GM21360 (cell line): Measurements from ENCODE around the gene MRPS21.
"Not testable (repeated sequence)": the region's sequence is repeated elsewhere in the genome, so short reads cannot be mapped to it uniquely, and the experiment has no call there.

ENCODE experiments used
- ATAC-seq: cut with Tn5 transposase; IDR thresholded peaks from one replicate; pipeline ENCODE4 v1.9.1; 2021; ENCODE audit warnings: mild to moderate bottlenecking, moderate library complexity; ENCODE audit not compliant: unreplicated experiment

Gene MRPS21

DNA sequence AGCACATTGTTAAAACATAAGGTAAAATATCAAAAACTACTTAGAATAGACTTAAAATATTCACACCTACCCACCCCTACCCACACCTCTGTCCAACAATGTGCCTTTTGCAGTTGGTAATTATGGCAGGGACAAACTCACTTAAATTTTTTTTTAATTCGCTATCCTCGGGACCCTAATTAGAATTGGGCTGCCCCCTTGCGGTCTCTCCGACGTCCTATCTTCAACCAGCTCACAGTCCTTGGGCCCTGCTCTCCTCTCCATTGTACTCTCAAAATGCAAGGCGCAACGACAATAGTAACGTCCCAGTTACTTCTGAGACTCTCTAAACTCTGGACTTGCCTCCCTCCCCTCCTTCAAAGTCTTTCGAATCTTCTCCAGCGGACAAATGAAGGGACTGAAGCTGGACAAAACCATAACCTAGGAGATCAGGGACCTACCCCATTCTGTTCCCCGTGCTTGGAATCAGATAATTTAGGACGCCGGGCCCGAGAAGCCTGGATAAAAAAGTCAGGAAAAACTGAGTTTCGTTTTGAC lies 12.4 kb upstream of the MRPS21 start:
- no peak for ATAC-seq

DNA sequence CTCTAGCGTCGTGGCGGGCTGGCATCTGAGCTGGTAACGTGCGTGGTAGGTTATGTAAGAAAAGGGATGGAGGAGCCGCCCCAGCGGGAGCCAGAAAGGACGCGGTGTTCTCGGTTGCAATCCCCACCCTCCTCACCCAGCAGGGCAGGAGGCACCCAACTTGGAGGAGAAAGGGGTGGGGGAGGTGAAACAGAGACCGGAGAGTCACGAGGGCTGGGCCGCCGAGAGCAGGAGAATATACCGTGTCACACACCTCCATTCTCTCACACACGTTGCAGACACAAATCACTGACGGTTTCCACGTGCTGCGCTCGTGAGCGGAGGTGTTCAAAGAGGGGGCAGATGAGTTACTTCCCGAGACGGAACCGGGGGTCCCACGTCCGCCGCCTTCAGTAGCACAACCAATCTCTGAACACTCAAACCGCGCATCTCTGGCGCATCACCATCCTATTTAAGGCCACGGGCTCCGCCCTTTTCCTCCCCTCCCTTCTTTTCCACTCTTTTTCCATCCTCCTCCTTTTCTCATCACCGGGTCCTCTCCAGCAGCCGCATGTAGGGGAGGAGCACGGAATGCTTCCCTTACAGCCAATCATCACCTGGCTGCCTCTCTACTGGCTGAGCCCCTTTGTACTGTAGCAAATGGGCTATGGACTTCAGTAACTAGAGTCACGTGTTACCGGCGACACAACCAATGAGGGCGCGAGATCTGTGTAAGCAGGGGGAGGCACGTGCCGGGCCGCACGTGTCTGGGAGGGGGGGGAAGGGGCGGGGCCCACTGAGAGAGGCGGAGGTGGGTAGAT lies 11.7 kb upstream of the MRPS21 start, which contains the start of gene CIART:
TSS of gene CIART (plus strand) at position 797 of the 800 bp plus-strand sequence. CDS start 714 bp downstream, outside the sequence.
- ATAC-seq = no peak

DNA sequence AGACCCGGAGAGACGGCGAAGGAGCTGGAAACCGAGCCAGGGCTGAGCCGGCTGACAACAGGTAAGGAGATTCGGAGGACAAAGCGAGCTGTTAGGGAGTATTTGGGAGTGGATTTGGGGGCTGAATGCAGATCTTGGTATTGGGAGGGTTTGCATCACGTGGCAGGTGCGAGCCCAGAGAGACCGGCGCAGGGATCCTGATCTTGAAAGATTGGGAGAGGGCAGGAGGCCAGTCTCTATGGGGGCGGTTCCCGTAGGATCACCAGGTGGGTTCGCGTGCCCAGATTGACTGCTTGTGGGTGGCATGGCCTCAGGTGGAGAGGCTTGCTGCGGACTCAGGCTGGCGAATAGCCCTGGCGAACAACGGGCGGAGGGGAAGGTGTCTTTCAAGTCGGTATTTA lies 11.1 kb upstream of the MRPS21 start:
- ATAC-seq = no peak

DNA sequence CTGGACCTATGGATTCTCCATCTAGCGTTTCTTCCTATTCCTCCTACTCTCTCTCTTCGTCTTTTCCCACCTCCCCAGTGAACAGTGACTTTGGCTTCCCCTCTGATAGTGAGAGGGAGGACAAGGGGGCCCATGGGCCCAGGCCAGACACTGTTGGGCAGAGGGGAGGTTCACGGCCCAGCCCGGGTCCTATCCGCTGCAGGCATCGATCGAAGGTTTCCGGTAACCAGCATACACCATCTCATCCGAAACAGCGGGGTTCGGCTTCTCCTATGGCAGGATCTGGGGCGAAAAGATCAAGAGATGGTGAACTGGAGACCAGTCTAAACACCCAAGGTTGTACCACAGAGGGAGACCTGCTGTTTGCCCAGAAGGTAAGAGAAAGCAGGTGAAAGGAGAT lies 10.4 kb upstream of the MRPS21 start:
- no peak for ATAC-seq

DNA sequence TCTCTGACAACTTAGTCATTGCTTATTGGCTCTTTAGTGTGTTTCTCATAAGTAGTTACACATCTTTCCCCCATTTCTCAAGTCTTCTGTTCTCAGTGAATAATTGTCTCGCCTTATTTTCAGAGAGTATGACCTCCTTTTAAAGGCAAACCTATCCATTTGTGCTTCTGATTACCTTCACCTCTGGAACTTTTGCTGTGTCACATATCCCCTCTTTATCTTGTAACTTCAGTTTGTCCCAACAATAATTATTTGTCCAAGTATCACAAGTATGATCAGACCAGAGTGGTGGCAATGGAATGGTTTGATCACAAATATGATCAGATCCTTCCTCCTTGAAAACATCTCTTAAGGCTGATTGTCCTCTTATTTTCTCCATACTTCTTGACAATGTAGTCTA lies 5.3 kb upstream of the MRPS21 start:
- no peak for ATAC-seq

DNA sequence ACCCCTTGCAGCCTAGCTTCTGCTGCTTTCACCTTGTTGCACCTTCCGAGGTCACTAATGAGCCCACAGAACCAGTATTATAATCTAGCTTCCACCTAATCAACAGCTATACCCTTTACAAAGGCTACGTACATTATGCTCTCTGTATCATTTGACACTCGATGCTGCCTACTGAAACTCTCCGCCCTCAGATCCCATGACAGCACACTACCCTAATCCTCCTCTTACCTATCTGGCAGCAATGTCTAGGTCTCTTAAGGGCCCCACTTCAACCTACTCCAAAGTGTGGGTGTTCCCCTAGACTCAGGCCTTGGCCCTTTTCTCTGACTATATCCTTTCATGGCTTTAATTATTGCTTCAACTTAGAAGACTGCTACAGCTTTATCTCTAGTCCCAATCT lies 4.8 kb upstream of the MRPS21 start:
- no peak for ATAC-seq

DNA sequence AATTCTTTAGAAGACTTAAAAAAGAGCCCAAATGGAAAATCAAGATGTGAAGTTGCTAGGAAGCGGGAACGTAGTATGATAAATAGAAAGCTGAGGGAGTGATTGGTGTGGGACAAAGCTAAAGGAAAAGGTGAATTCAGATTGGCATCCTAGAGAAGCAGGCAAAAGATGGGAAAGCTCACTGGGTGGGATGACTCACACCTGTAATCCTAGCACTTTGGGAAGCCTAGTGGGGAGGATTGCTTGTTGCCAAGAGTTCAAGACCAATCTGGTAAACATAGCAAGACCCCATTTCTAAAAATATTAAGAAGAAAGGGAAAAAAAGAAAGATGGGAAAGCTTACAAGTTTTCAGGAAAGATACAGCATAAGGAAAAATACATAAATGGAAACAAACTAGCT lies 1.8 kb downstream of the MRPS21 start:
- no peak for ATAC-seq

DNA sequence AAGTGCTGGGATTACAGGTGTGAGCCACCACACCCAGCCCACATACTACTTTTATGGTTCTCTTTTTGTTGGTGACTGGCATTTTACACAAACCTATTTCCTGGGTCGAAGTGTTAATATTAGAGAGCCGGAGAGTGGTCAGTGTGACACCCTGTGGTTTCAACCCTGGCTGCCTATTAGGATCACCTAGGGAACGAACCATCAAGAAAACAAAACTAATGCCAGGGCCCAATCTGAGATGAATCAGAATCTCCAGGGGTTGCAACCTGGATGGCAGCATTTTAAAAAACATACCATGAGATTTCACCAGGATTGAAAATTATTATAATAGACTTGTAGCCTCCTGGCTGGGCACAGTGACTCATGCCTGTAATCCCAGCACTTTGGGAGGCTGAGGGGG lies 6.1 kb downstream of the MRPS21 start:
- no peak for ATAC-seq

DNA sequence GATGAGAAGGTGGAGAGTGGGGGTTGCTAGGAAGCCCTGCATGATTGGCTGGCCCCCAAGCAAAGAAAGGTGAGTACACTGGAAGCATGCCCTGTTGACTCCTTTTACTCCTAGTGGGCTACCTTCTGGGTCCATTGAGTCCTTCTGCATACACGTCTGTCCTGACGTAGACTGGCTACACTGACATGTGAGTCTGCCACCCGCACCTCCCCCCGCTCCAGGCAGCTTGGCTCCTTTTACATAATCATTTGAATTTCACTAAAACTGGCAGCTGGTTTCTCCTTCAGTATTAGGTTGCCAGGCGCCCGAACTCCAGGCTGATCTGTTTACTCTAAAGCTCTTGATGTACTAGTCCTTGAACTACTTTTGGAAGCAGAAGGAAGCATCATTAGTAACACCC lies 8.7 kb downstream of the MRPS21 start:
- no peak for ATAC-seq

DNA sequence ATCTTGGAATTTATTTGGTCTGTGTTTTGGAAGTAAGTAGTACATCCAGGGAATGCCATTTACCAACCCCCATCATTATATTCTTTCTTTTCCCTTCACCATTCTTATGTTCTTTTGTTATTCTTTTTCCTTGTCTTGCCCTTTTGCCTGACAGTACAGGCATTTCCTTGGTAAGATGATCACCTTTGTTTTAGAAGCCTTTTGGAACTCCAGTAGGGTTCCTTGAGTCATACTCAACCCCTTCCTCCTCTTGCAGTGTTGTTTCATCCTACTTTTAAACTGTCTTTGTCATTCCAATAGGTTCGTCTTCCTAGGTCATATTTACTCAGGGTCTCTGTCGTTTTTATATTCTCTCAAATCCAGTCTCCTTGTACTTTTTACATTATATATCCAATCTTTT lies 9.2 kb downstream of the MRPS21 start:
- ATAC-seq = no peak

DNA sequence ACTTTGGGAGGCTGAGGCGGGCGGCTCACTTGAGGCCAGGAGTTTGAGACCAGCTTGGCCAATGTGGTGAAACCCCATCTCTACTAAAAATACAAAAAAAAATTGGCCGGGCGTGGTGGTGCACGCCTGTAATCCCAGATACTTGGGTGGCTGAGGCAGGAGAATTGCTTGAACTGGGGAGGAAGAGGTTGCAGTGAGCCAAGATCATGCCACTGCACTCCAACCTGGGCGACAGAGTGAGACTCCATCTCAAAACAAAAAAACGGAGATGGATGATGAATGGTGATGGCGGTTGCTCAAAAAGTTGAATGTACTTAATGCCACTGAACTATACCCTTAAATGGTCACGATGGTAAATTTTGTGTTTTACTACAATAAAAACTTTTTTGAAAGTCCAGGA lies 14.9 kb downstream of the MRPS21 start:
- ATAC-seq = not testable (repeated sequence)

DNA sequence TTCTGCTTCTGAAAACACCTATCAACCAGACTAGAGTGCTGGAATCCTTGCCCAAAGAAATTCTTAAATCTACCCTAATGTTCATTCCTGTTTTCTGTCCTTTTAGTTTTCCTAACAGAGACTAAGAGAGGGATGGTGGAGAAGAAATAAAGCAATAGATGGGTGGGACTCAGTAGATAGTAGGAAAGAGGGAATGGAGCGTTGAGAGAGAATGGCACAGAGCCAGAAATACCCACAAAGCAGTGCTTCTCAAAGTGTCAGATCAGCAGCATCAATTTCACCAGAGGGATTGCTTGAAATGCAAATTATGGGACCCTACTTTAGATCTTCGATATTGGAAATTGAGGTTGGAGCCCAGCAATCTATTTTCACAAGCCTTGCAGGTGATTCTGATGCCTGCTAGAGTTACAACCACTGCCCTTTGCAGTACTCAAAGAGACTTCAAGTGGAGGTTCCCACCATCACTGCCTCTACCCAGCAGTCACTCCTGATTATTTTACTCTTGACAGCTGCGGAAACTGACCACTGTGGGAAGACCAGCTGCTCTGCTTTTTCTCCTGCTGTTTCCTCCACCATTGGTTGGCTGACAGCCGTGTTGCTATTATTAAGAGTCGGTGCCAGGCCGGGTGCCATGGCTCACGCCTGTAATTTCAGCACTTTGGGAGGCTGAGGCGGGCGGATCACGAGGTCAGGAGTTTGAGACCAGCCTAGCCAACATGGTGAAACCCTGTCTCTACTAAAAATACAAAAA lies 16.3 kb downstream of the MRPS21 start:
- ATAC-seq = no peak

DNA sequence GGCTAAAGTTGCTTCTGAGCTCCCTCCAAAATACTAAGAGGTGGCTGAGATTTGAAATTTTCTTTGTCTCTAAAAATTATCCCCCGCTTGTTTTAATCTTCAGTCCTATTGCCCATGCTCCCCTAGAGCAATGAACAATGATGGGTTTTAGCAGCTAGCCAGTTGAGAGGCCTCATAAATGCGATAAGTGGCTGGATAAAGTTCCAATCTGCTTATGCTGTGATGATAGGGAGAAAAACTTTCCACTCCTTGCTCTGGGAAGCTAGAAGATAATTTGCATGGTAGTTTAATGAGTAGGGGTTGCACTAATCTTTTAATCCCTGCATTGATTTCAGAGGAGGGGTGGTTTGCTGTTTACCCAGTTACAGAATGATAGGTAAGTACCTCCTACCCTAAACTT lies 18.1 kb downstream of the MRPS21 start:
- ATAC-seq = no peak

DNA sequence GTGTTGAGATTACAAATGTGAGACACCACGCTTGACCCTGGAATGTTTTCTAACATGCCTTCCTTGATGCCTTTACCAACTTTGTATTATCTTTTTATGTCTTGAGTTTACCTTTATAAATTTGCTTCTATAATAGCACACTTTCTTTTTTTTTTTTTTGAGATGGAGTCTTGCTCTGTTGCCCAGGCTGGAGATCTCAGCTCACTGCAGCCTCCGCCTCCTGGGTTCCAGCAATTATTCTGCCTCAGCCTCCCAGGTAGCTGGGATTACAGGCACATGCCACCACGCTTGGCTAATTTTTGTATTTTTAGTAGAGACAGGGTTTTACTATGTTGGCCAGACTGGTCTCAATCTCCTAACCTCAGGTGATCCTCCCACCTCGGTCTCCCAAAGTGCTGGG lies 21.0 kb downstream of the MRPS21 start:
- not testable (repeated sequence) for ATAC-seq

DNA sequence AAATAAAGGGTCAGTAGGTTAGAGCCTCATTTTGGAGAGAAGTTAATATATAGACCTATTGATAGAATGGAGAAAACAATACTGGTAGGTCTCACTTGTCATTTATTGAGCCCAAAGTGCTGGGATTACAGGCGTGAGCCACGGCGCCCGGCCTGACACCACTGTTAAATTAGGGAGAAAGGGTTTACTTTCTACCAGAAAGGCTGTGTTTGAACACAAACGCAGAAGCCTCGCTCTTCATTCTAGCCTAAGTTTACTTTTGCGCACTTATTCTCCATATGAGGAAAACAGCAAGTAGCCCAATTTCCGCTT lies 27.0 kb downstream of the MRPS21 start:
- ATAC-seq = no peak

DNA sequence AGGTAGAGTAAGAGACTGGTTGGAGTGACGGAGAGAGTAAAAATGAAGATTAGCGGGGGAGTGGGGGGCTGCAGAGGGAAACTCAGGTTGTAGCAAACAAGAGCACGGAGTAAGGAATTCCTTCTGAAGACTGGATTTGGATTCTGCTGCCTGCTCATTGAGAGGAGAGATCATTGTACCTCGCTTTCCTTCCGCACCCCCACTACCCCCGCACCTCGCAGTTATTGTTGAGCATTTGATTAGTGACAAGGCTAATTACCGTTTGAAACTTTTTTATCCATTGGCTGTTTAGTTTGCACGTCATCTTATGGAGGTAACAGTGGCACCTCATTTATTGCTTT lies 28.1 kb downstream of the MRPS21 start:
- no peak for ATAC-seq

DNA sequence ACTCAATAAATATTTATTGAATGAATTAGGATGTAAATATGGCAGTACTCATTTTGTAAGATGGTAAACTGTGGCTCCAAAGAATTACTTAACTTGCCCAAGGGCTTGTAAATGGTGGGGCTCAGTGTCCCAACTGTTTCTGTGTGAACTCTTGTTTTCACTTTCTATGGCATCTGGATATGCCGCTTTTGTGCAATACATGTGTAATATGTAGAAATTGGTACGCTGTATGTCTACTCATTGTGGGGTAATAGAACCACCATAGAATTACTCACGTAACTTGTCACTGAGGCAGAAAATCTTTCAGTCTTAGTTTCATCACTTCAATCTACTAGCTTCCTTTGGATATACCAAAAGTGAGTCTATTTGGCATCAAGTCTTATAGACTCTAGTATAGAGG lies 28.6 kb downstream of the MRPS21 start:
- ATAC-seq = no peak

DNA sequence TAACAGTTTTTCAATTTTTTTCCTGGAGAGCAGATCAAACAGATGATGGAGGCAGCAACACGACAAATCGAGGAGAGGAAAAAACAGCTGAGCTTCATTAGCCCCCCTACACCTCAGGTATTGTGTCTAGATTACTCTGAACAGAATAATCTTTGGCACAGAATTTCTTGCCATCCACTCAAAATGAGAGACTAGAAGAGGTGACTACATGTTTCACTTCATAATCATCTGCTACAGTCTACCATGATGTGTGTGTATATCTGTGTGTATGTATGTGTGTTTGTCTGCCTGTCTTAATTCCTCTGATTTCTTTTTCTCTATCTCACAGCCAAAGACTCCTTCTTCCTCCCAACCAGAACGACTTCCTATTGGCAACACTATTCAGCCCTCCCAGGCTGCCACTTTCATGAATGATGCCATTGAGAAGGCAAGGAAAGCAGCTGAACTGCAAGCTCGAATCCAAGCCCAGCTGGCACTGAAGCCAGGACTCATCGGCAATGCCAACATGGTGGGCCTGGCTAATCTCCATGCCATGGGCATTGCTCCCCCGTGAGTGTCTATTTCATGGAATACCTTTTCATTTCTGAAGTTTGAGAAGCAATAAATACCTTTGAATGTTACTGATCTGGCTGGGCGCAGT lies 39.1 kb downstream of the MRPS21 start:
- ATAC-seq = no peak

DNA sequence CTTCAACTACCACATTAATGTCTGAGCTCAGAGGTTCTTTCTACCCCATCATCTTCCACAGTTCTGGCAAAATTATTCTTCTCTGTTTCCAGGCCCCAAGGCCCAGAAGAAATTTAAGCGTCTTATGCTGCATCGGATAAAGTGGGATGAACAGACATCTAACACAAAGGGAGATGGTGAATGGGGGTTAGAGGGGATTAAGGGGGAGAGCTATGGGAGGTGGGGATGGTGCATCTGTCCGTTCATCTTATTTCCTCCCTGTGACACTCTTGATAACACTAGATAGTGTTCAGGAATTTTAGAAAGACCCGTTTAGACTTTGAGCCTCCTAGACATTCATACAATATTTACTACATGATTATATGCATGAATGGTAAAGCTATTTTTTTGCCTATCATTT lies 52.7 kb downstream of the MRPS21 start:
- no peak for ATAC-seq

DNA sequence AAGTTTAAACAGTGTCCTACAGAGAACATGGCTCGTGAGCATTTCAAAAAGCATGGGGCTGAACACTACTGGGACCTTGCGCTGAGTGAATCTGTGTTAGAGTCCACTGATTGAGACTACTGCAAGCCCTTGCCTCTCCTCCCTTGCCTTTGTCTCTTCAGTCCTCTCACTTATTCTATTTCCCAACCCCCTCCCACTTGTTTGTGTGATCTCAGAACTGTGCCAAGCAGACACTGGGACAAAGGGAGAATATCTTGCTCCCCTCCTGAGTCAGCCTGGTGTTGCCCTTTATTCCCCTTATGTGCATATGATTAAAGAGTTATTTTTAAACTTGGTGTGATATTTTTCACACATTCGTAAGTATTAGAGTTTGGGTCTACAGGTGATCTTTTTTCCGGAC lies 59.2 kb downstream of the MRPS21 start:
- no peak for ATAC-seq
